ENCODE data around the gene SSH2. TPM values are rescaled to one million over a fixed set of nuclear protein-coding genes. Genes with fewer than 3 reads are reported as not detected.

The SSH2 gene
- total and polyA plus RNA-seq, 2 of the 13 experiments (the other 11 are each of a cell fraction or from before 2014, with no cell fraction given), result 6.0 to 6.4 TPM

GRCh38 chr17:29613352-29613837, 316.6 kb downstream of the SSH2 start (continued):
- TF ChIP-seq UBTF (CRISPR knock-in tag; IDR thresholded peaks at IDR 0.05), result peak; percentile 89
- no peak for TF ChIP-seq ZFP41 (CRISPR knock-in tag; IDR thresholded peaks at IDR 0.05; ENCODE audit: borderline replicate concordance)
- TF ChIP-seq CBX1 (IDR thresholded peaks at IDR 0.05; ENCODE audit: low read depth), result peak; percentile 63
- TF ChIP-seq ZFAT (CRISPR knock-in tag; conservative IDR thresholded peaks at IDR 0.05), result no peak
- TF ChIP-seq, protein P1, sequence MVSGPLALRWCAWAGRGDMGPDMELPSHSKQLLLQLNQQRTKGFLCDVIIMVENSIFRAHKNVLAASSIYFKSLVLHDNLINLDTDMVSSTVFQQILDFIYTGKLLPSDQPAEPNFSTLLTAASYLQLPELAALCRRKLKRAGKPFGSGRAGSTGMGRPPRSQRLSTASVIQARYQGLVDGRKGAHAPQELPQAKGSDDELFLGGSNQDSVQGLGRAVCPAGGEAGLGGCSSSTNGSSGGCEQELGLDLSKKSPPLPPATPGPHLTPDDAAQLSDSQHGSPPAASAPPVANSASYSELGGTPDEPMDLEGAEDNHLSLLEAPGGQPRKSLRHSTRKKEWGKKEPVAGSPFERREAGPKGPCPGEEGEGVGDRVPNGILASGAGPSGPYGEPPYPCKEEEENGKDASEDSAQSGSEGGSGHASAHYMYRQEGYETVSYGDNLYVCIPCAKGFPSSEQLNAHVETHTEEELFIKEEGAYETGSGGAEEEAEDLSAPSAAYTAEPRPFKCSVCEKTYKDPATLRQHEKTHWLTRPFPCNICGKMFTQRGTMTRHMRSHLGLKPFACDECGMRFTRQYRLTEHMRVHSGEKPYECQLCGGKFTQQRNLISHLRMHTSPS (CRISPR knock-in tag; IDR thresholded peaks at IDR 0.05; ENCODE audit: low read depth), result no peak; the same call in 1 of the 2 replicates
- TF ChIP-seq BHLHE40 (IDR thresholded peaks at IDR 0.05; ENCODE audit: low read length), result peak; percentile 3; the same call in 1 of the 2 replicates
- TF ChIP-seq, protein P2, sequence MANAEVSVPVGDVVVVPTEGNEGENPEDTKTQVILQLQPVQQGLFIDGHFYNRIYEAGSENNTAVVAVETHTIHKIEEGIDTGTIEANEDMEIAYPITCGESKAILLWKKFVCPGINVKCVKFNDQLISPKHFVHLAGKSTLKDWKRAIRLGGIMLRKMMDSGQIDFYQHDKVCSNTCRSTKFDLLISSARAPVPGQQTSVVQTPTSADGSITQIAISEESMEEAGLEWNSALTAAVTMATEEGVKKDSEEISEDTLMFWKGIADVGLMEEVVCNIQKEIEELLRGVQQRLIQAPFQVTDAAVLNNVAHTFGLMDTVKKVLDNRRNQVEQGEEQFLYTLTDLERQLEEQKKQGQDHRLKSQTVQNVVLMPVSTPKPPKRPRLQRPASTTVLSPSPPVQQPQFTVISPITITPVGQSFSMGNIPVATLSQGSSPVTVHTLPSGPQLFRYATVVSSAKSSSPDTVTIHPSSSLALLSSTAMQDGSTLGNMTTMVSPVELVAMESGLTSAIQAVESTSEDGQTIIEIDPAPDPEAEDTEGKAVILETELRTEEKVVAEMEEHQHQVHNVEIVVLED (CRISPR knock-in tag; IDR thresholded peaks at IDR 0.05; ENCODE audit: borderline replicate concordance), result 0 out of 2 replicates have a peak, but pooled peaks have one; percentile 48
- peak; percentile 84; the same call in 1 of the 2 replicates for TF ChIP-seq ZNF563 (CRISPR knock-in tag; IDR thresholded peaks at IDR 0.05)
- TF ChIP-seq REL (CRISPR knock-in tag; conservative IDR thresholded peaks at IDR 0.05), result peak; percentile 81; the same call in 1 of the 2 replicates
- TF ChIP-seq IRF2 (CRISPR knock-in tag; IDR thresholded peaks at IDR 0.05), result 0 out of 2 replicates have a peak, but pooled peaks have one; percentile 16
- TF ChIP-seq ZNF503 (CRISPR knock-in tag; IDR thresholded peaks at IDR 0.05), result no peak
- 0 out of 2 replicates have a peak, but pooled peaks have one; percentile 31 for TF ChIP-seq ZNF570 (CRISPR knock-in tag; IDR thresholded peaks at IDR 0.05; ENCODE audit: borderline replicate concordance)
- TF ChIP-seq, protein P3, sequence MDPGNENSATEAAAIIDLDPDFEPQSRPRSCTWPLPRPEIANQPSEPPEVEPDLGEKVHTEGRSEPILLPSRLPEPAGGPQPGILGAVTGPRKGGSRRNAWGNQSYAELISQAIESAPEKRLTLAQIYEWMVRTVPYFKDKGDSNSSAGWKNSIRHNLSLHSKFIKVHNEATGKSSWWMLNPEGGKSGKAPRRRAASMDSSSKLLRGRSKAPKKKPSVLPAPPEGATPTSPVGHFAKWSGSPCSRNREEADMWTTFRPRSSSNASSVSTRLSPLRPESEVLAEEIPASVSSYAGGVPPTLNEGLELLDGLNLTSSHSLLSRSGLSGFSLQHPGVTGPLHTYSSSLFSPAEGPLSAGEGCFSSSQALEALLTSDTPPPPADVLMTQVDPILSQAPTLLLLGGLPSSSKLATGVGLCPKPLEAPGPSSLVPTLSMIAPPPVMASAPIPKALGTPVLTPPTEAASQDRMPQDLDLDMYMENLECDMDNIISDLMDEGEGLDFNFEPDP (CRISPR knock-in tag; conservative IDR thresholded peaks at IDR 0.05), result no peak
- TF ChIP-seq MLXIP (CRISPR knock-in tag; IDR thresholded peaks at IDR 0.05; ENCODE audit: borderline replicate concordance), result no peak; the same call in 1 of the 2 replicates

All from HepG2 (cell line).